ENCODE data around the gene POU2F3.
A peak's percentile ranks its signal among the peaks of the same experiment; 100 is the strongest.

POU2F3 gene

DNA sequence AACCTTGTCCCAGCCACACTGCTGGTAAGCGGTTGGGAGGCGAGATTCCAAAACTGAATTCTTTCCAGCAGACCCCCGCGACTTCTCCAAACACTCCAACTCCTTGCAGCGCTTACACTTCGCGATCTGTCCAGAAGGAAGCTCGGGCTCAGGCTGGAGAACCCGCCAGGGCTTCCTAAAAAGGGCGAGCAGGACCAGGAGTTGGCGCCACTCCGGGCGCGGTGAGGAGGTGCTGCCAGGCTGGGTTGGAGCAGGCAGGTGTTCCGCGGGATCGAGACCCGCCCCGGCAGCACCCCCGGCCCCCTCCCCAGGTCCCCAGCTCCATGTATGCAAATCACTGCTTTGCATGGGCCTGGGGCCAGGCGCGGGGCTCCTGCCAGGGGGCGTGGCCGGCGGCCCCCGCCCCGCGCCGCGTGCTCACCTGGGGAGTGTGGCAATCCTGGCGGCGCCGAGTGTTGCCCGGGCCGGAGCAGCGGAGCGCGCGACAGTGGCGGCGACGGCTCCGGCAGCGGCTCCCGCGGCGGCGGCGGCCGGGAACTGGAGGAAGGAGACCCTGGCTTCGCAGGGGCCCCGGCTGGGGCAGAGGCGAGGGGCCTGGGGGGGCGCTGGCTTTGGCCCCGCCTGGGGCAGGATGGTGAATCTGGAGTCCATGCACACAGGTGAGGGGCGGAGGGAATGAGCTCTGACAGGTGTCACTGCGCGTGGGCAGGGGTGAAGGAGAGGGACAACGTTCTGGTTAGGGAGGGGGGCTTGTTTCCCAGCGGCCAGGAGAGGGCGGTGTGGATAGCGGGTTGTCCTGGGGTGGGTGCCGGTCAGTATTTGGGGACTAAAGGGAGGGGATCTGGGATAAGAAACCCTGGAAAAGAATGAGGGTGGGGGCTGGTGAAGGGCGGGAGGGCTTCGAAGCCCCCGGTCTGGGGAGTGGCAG, at the start of gene POU2F3:
POU2F3 (plus strand) TSS at position 428 of the 928 bp plus-strand sequence; CDS start at position 632, 204 bp downstream.
- DNase-seq, result no peak

- no peak for DNase-seq
These were observed 48.9 kb upstream of the POU2F3 start for GRCh38 chr11:120191058-120191457.

GRCh38 chr11:120192831-120193625, 46.9 kb upstream of the POU2F3 start:
- no peak for DNase-seq

DNA sequence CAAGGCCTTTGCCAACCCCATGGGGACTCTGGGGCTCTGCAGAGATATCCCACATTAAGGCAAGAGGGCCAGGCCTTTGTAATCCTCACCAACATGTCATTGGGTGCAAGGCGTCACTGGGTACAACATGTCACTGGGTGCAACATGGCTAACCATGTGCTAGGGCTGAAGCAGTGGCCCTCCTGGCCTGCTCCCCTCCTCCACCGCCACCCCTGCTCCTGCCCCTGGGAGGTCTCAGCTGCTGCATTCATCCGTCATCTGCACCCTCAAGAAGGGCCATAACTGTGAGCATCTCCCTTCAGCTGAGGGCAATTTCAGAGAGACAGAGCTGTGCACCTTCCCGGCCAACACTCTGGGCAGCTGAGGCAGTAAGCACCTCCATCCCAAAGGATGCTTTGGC, 45.8 kb upstream of the POU2F3 start:
- DNase-seq, result no peak

- no peak for DNase-seq
These were observed 44.2 kb upstream of the POU2F3 start for GRCh38 chr11:120195601-120196320.

DNA sequence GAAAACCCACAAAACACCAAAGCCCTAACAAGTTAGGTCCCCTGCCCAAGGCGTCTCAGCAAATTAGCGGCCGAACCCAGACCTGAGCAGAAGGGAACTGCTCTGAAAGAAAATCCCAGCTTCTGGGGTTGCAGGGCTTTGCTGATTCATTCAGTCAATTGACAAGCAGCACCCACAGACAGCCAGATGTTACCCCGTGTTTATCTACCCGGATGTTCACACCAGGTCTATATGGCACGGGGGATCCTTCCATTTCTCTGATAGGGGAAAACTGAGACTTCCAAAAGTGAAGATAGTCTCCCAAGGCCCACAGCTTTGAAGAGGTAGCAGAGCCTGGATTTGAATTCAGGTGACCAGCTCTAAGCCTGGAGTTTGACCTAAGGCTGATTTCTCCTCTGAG, 43.1 kb upstream of the POU2F3 start:
- no peak for DNase-seq

DNA sequence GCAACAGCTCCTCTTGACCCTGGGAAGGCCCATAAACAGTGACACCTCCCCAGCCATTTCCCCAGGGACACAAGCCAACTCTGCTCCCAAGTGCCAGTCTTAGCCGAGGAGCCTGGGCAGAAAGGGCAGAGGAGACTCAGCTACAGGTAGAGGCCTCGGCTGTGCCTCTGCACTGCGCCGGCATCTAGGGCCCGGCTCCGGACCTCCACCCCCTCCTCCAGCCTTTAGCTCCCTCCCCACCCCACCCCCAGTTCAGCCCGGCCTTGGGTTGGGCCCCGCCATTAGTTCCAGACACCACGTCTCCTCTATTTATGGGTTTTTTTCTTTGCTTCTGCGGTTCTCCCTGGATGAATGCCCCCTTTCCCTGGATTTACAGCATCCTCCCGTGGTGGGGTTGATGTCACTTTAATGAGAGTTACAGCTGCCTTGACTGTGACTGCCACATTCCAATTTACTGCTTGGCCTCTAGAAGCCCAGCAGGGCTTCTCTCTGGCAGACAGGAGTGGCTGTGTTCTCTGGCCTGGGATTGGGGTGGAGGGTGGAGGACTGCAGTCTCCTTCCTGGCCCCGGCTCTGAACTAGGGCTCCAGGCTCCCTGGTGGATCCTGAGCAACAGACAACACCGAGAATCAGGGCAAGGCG, 42.6 kb upstream of the POU2F3 start:
- DNase-seq, result no peak

DNA sequence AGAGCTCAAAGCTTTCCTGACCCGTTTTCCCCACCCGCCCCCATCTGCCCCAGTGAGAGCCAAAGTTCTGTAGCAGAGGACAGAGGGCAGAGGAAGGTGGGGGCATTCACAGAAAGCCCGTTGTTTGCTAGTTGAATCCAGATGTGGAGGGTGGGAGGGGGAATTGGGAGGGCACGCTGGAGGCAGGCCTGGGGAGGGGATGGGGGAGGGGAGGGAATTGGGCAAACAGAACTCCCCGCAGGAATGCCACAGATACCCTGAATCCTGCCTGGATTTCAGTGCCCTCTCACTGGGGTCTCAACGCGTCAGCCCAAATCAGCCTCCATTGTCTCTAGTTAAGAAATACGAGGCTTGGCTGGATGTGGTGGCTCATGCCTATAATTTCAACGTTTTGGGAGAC, 42.0 kb upstream of the POU2F3 start:
- DNase-seq, result no peak

GRCh38 chr11:120198403-120198786, 41.5 kb upstream of the POU2F3 start:
- no peak for DNase-seq

GRCh38 chr11:120198787-120199469, 41.0 kb upstream of the POU2F3 start:
- no peak for DNase-seq

- DNase-seq, result no peak
These were observed 40.3 kb upstream of the POU2F3 start for GRCh38 chr11:120199613-120200012.

DNA sequence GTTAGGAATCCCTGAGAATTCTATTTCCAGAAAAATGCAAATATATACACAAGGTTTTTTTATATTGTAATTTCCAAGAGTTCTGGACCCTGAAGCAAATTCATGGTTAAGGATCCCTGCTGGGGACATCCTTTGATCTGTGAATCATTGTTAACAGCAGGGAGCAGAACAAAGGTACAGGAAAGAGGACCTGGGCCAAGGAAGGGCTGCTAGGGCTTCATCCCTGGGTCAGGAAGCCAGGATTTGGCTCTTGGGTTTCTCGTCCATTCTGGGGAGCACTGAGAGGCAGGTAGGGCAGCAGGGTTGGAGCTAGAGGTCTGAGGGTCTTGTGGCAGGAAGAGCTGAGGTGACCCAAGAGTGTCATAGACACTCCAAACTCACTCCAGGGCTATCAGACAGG, 39.3 kb upstream of the POU2F3 start:
- no peak for DNase-seq

DNA sequence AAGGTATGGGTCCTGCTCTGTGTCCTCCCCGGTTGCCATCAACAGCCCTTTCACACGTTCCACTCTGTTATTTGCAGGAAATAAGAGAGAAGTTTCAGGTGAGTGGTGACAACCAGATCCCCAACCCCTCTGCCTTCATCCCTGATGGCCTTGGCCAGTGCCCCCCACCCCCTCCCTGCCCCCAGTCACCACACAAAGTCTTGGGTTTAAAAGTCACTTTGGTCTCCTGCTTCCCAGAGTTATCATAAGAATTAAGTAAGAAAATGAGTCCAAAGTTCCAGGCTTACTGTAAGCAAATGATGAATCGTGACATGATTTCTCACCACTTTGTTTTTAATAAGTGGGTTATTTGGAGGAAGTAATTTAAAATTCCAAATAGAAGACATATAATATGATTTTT, 38.3 kb upstream of the POU2F3 start:
- DNase-seq, result no peak

- DNase-seq, result no peak
These were observed 36.3 kb upstream of the POU2F3 start for GRCh38 chr11:120203626-120204025.

DNA sequence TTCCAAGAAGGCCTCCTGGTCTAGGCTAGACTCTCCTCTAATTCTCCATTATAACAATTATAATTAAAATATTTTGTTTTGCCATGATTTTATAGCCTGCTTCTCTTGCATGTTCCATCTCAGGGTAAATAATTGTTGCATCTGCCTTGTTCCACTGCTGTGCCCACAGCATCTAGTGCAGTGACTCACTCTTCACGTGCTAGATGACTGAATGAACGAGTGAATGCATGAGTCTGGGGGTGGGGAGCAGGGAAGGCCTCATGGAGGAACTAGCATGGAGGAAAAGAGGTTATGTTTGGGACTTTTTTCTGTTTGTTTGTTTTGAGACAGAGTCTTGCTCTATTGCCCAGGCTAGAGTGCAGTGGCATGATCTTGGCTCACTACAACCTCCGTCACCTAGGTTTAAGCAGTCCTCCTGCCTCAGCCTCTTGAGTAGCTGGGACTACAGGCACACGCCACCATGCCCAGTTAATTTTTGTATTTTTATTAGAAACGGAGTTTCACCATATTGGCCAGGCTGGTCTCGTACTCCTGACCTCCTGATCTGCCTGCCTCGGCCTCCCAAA, 34.3 kb upstream of the POU2F3 start:
- DNase-seq, result no peak

DNA sequence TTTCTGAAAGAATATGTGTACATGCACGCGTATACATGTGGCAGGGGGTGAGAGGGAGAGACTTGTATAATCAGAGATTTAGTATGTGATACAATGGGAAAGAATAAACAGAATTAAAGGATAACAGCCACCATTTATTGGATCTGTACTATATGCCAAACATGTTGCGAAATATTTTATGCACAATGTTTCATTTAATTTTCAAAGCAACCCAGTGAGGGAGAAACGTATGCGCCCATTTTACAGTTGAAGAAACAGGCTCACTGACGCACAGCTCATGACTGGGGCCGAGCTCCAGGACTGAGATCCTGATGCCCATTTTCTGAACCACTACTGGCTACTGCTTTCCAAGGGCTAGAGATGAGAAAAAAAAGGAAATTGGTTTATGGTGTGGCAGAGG, 32.4 kb upstream of the POU2F3 start:
- DNase-seq, result no peak

DNA sequence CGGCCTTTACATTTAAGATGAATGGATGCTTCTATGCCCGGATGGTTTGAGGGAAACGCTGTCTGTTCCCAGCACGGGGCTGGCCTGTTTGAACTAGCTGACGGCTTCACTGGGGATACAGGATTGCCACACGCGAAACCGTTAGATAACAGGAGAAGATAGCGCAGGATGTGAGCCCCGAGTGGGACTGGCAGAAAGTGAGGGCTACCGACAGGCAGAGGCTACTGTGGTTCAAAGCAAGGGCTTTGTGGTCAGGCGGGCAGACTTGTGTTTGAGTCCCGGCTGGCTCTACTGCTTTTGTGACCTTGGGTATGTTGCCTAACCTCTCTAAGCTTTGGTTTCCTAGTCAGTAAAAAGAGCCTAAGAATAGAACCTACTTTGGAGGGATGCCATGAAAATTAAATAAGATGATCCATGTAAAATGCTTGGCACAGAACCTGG, 31.9 kb upstream of the POU2F3 start:
- DNase-seq, result no peak

GRCh38 chr11:120208777-120209176, 31.2 kb upstream of the POU2F3 start:
- DNase-seq, result no peak

DNA sequence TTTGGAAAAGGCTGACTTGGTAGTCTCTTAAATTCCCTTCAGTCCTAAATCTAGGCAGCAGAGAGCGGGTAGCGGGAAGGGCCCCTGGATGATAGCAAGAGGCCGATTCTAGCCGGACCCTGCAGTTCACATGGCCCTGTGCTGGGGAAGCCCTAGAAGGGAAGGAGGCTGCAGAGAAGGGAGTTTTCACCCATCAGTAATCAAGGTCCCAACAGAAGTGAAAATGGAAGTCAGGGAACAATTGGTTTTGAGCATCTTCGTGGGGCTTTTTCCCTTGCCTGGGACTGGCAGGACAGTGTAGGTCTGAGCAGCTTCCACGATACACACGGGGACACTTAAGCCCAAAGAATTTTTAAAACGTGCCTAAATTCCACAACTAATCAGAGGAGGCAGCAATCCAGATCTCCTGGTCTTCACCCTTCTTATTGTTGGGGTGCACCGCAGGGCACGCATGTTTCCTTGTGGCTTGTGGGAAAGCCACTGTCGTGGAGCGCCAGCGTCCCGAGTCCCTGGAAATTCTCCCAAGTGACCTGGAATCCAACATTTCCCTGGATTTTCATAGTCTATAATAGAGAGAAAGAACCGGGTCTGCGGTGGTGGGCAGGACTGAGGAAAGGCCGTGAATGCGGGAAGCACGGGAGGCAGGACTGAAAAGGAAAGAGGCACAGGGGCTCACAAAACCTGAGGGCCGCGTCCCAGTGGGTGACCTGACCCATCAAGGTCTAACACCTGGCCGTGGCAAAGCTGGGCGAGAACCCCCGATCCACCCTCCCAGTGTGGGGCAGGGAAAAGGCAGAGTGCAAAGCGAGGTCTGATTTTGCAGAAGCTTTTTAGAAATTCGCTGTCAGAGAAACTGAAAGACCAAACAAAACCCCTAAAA, 30.0 kb upstream of the POU2F3 start:
- DNase-seq, result no peak

DNA sequence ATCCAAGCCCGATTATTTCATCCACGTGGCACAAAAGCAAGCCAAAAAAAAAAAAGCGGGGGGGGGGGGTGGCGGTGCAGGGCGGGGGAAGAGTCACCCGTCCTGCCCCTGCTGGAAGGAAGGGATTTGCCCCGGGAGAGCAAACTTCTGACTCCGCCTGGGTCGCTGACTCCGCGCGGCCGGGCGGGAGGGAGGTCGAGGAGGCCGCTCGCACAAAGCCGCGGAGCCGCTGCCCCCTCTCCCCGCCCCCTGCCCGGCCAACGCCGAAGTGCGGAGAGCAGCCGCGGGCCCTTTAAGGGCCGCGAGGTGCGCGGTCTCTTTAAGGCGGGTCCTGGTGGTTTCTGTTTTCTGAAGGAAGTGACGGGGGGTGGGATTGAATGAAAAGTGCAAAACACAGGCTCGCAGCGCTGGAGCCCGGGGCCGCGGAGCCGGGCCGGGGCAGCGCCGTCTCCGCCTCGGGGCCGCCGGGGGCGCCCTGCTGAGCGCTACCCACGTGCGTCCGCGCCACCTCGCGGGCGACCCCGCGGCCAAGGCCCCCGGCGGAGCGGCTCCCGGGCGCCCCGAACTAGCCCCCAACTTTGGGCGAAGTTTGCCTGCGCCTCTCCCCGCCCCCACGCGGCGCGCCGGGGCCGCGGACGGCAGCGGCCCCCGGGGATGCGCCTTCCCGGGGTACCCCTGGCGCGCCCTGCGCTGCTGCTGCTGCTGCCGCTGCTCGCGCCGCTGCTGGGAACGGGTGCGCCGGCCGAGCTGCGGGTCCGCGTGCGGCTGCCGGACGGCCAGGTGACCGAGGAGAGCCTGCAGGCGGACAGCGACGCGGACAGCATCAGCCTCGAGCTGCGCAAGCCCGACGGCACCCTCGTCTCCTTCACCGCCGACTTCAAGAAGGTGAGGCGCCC, 29.1 kb upstream of the POU2F3 start, which contains the start of gene OAF:
OAF (plus strand) TSS at position 407 of the 896 bp plus-strand sequence; CDS start at position 655, 248 bp downstream.
- DNase-seq, result peak; percentile 72
